GM12878 (cell line): Measurements from ENCODE around the gene HEG1. TPM values are rescaled to one million over a fixed set of nuclear protein-coding genes. Genes with fewer than 3 reads are reported as not detected.

Source experiments
- ATAC-seq: fragments of 200-7000 bp; cut with Tn5 transposase; 3 replicates; pipeline ENCODE4 v1.9.1; 2020; ENCODE audit warnings: mild to moderate bottlenecking, moderate library complexity
- BruUV-seq: library from RNA; stranded (reverse); fragments of 400-500 nt; replicated peaks from 2 replicates; lab custom pipeline; 2021; lab: Mats Ljungman, UMichigan
- CTCF ChIA-PET: fragments of 300-600 bp; sonication (Branson Sonifier 250); formaldehyde crosslinking; extraction: SDS; loops from one replicate; lab custom pipeline; 2021; ENCODE audit warnings: inconsistent platforms; lab: Yijun Ruan, JAX
- POLR2A ChIA-PET: fragments of 350-600 bp; formaldehyde crosslinking; extraction: SDS; loops from one replicate; lab custom pipeline; 2021; ENCODE audit warnings: inconsistent platforms; lab: Charles Lee
- RAD21 ChIA-PET: fragments of 300-600 bp; sonication (Branson Sonifier 250); formaldehyde crosslinking; loops from one replicate; lab custom pipeline; 2023; ENCODE audit warnings: antibody characterized with exemption; ENCODE audit not compliant: unreplicated experiment; lab: Charles Lee
- SMC1A ChIA-PET: fragments of 300-600 bp; sonication (Branson Sonifier 250); formaldehyde crosslinking; loops from one replicate; lab custom pipeline; 2023; ENCODE audit not compliant: unreplicated experiment, uncharacterized antibody; lab: Charles Lee
- DNase-seq: peaks from one replicate; pipeline ENCODE4 v3.0.0-alpha.2; 2011; ENCODE audit warnings: low read depth, low spot score
- FAIRE-seq: peaks from 3 replicates; lab custom pipeline; 2011; peaks lifted over from hg19 to GRCh38; lab: Jason Lieb, UNC
- H2AFZ ChIP-seq: 2 replicates; pipeline ENCODE4 v1.6.0; 2011; ENCODE audit warnings: low read depth, low read length, control low read depth; ENCODE audit not compliant: control insufficient read depth
- H3K27ac ChIP-seq: 2 replicates; pipeline ENCODE4 v1.5.1; 2011; ENCODE audit warnings: control low read depth; ENCODE audit not compliant: control insufficient read depth, insufficient read depth
- H3K27me3 ChIP-seq, 2 experiments: replicated peaks in 1 of 2; 2 replicates each; pipeline versions ENCODE4 v1.6.0 to v1.6.1; 2011; ENCODE audit warnings: low read length in 1 of 2; ENCODE audit not compliant: control insufficient read depth in 2 of 2, insufficient read depth in 2 of 2
- H3K36me3 ChIP-seq, 2 experiments: 2 replicates each; pipeline ENCODE4 v1.5.1; 2011; ENCODE audit warnings: low read length in 1 of 2; ENCODE audit not compliant: control insufficient read depth in 2 of 2, insufficient read depth in 2 of 2
- H3K4me1 ChIP-seq: 2 replicates; pipeline ENCODE4 v1.6.1; 2011; ENCODE audit warnings: mild to moderate bottlenecking, low read length, moderate library complexity, mixed read lengths; ENCODE audit not compliant: control insufficient read depth, insufficient read depth
- H3K4me2 ChIP-seq: 2 replicates; pipeline ENCODE4 v1.6.0; 2011; ENCODE audit warnings: control low read depth; ENCODE audit not compliant: control insufficient read depth, insufficient read depth
- H3K4me3 ChIP-seq: fragments of 200-600 bp; sonication (generic); 2 replicates; pipeline ENCODE4 v1.5.1; 2016
- H3K79me2 ChIP-seq: 2 replicates; pipeline ENCODE4 v1.6.0; 2011; ENCODE audit warnings: low read length; ENCODE audit not compliant: control insufficient read depth, insufficient read depth
- H3K9ac ChIP-seq: 2 replicates; pipeline ENCODE4 v1.8.0; 2011; ENCODE audit warnings: low read length, control low read depth, mixed read lengths; ENCODE audit not compliant: control insufficient read depth, insufficient read depth
- H3K9me3 ChIP-seq: replicated peaks from 3 replicates; pipeline ENCODE4 v1.5.1; 2011; ENCODE audit warnings: mild to moderate bottlenecking, low read length; ENCODE audit not compliant: control insufficient read depth, insufficient read depth
- H4K20me1 ChIP-seq: 2 replicates; pipeline ENCODE4 v1.6.0; 2011; ENCODE audit not compliant: control insufficient read depth, insufficient read depth
- CTCF ChIP-seq, 3 experiments: IDR thresholded peaks in 2 of 3; conservative IDR thresholded peaks in 1 of 3; 2 replicates each; pipeline ENCODE4 v1.5.1; 2011; ENCODE audit warnings: low read depth in 3 of 3, low read length in 3 of 3, mild to moderate bottlenecking in 3 of 3, control low read depth in 2 of 3, moderate library complexity in 2 of 3, inconsistent platforms in 1 of 3, mixed read lengths in 1 of 3; ENCODE audit not compliant: control insufficient read depth in 2 of 3, insufficient read depth in 1 of 3; ENCODE audit errors: extremely low read depth in 1 of 3
- POLR2AphosphoS2 ChIP-seq: IDR thresholded peaks from 2 replicates; pipeline ENCODE4 v1.6.1; 2011; ENCODE audit warnings: low read depth, mild to moderate bottlenecking, low read length, improper control_type of control experiment, moderate library complexity
- SMC3 ChIP-seq: IDR thresholded peaks from 2 replicates; pipeline ENCODE4 v1.6.1; 2011; ENCODE audit warnings: low read length, improper control_type of control experiment, borderline replicate concordance
- WGBS: methylation state at CpG from one replicate; pipeline ENCODE4 v1.1.6; 2016; ENCODE audit warnings: low lambda C conversion rate; ENCODE audit not compliant: insufficient replicate concordance, insufficient coverage; ENCODE audit errors: missing lambda C conversion rate; 5-methylcytosine and 5-hydroxymethylcytosine counted together
- in situ Hi-C: fragments of 300-500 bp; cut with MboI; formaldehyde crosslinking; loops from 9 replicates; pipeline ENCODE4 v1.14.3; 2018; ENCODE audit warnings: mixed read lengths
- intact Hi-C: fragments of 100-400 bp; cut with micrococcal nuclease; formaldehyde crosslinking; loops from one replicate; pipeline ENCODE4 v1.14.2; 2022; ENCODE audit not compliant: unreplicated experiment
- polyA plus RNA-seq, 11 experiments: library from polyadenylated mRNA; depleted of rRNA in 4 of 11; unstranded in 6 of 11; stranded (reverse) in 5 of 11; fragments of >200 nt; fragmentation: Nextera tagmentation in 4 of 11; fragmentation: Illumina TruSeq in 1 of 11; extraction: Ambion mirVana in 4 of 11; extraction: Trizol in 1 of 11; gene quantifications; 1 replicate in 1 of 11; 2 replicates in 10 of 11; pipeline versions ENCODE4 v1.2.1 to v1.2.3, GENCODE V29; 2011 to 2016; ENCODE audit warnings: inconsistent platforms in 2 of 11, missing spikeins in 2 of 11, low read depth in 1 of 11
- total RNA-seq, 4 experiments: library from RNA; depleted of rRNA in 3 of 4; stranded (reverse); fragments of >200 nt in 3 of 4; fragmentation: Illumina TruSeq in 1 of 4; extraction: Trizol in 1 of 4; gene quantifications; 2 replicates each; pipeline versions ENCODE4 v1.2.1 to v1.2.3, GENCODE V29; 2013 to 2021

HEG1 gene
- total and polyA plus RNA-seq, 10 of the 15 experiments (the other 5 are each of a cell fraction or from before 2014, with no cell fraction given) = 2.2 to 32.1 (median 7.6) TPM

- Histone ChIP-seq H3K9me3 (no peaks in the 10 kb centered on the region), H3K27me3 (no peaks in the 10 kb centered on the region), H3K4me2 (no peak overlapping the region), H4K20me1 (no peaks in the 10 kb centered on the region)
- ChIA-PET CTCF (interaction anchor here (1.0 to 2.1 kb wide), 8 partner anchors 9 to 226 kb away, joined by 4 to 11 read pairs (median 6); partner anchors contain the start of gene MUC13), POLR2A (interaction anchor here (0.6 kb wide), 1 partner anchor 97 kb away, joined by 3 read pairs; no protein-coding TSS in a partner anchor), RAD21 (interaction anchor here (1.0 kb wide), 1 partner anchor 52 kb away, joined by 4 read pairs; the partner anchor contains the start of gene MUC13)
- 98% methylated on average over 7 of the region's 7 CpGs for WGBS
- BruUV-seq = no TSS peak
- 0 out of 2 replicates have a peak, but pooled peaks have one; percentile 4 for TF ChIP-seq SMC3
- TF ChIP-seq CTCF (IDR thresholded peaks at IDR 0.05 in 2 of 3, conservative IDR thresholded peaks at IDR 0.05 in 1 of 3; ENCODE audit: control insufficient read depth in 2 of 3, extremely low read depth in 1 of 3, insufficient read depth in 1 of 3, low read depth in 3 of 3, low read length in 3 of 3) = peak in 2 of 3 experiments; percentile 15 to 20; a peak in 3 of 6 replicates
- no peak for TF ChIP-seq POLR2AphosphoS2
- TF ChIP-seq, all 136 proteins: peak for 2
- Histone ChIP-seq H3K9ac (no peak overlapping the region), H3K79me2 (no peaks in the 10 kb centered on the region), H3K27ac (no peak overlapping the region), H3K4me1 (no peaks in the 10 kb centered on the region), H3K36me3 (peaks cover 0 to 6% of the 10 kb centered on the region in 2 experiments; a peak in 2 of 4 replicates), H2AFZ (no peak overlapping the region), H3K4me3 (no peak overlapping the region)
- SMC1A ChIA-PET = interaction anchor here (0.5 to 1.2 kb wide), 3 partner anchors 52 to 674 kb away, joined by 3 to 4 read pairs (median 4); partner anchors contain the start of gene MUC13
- in situ Hi-C loops (loop anchor here (25.0 kb wide), 1 partner anchor 451 kb away; no protein-coding TSS in a partner anchor), intact Hi-C loops (no loop called here)
- no peak for ATAC-seq
- no peak for DNase-seq
- FAIRE-seq = no peak
Observed at GRCh38 chr3:124986192-124987143, 69.3 kb downstream of the HEG1 start.
